ENCODE data around the gene DTX3.
"Not testable (repeated sequence)": the region's sequence is repeated elsewhere in the genome, so short reads cannot be mapped to it uniquely, and the experiment has no call there.

Gene DTX3

GRCh38 chr12:57616383-57617101 is 11.9 kb downstream of the DTX3 start:
- no peak for DNase-seq (ENCODE audit: low spot score)
- H3K27ac ChIP-seq: peak overlapping the region in 1 of 2 donors; percentile 19
- TF ChIP-seq CTCF (IDR thresholded peaks at IDR 0.05): no peak
- H3K4me3 ChIP-seq: no peak overlapping the region

- TF ChIP-seq CTCF (IDR thresholded peaks at IDR 0.05): no peak
- DNase-seq (ENCODE audit: low spot score): no peak
- H3K27ac ChIP-seq: no peak overlapping the region
- H3K4me3 ChIP-seq: no peak overlapping the region
Observed at GRCh38 chr12:57617942-57618341, 13.3 kb downstream of the DTX3 start.

- H3K27ac ChIP-seq; H3K4me3 ChIP-seq; DNase-seq (ENCODE audit: low spot score): not testable (repeated sequence)
Observed at GRCh38 chr12:57618431-57618830, 13.8 kb downstream of the DTX3 start.

GRCh38 chr12:57618966-57619433 is 14.4 kb downstream of the DTX3 start:
- H3K4me3 ChIP-seq: no peak overlapping the region
- TF ChIP-seq CTCF (IDR thresholded peaks at IDR 0.05): no peak
- DNase-seq (ENCODE audit: low spot score): no peak
- no peak overlapping the region for H3K27ac ChIP-seq

- DNase-seq (ENCODE audit: low spot score): no peak
- Histone ChIP-seq H3K4me3 (no peak overlapping the region), H3K27ac (no peak overlapping the region)
- no peak for TF ChIP-seq CTCF (IDR thresholded peaks at IDR 0.05)
Observed at GRCh38 chr12:57619434-57620244, 15.0 kb downstream of the DTX3 start.

- H3K4me3 ChIP-seq: peak overlapping the region; percentile 72
- H3K27ac ChIP-seq: no peak overlapping the region
- no peak for TF ChIP-seq CTCF (IDR thresholded peaks at IDR 0.05)
- DNase-seq (ENCODE audit: low spot score): no peak
Observed at GRCh38 chr12:57620245-57620935, 15.8 kb downstream of the DTX3 start.

- Histone ChIP-seq H3K27ac (no peak overlapping the region), H3K4me3 (peak overlapping the region; percentile 72)
- TF ChIP-seq CTCF (IDR thresholded peaks at IDR 0.05): no peak
- DNase-seq (ENCODE audit: low spot score): peak; percentile 70
Observed at GRCh38 chr12:57620936-57621496, 16.4 kb downstream of the DTX3 start.
